Upper lobe of left lung (tissue), 4 donors: ENCODE measurements around the gene RAB38.

Experiments used
- POLR2A ChIP-seq, 4 donors: fragments of 450-650 bp; IDR thresholded peaks; one replicate each; pipeline ENCODE4 v1.5.1; 2016 to 2017; ENCODE audit warnings: antibody characterized with exemption in 4 of 4, mild to moderate bottlenecking in 2 of 4
- TF ChIP-seq, protein P1 (sequence below), 6 experiments: fragments of 450-650 bp in 4 of 6; fragments of 200-600 bp in 2 of 6; sonication (generic) in 2 of 6; IDR thresholded peaks; one replicate each; pipeline ENCODE4 v1.5.1; 2016 to 2019; ENCODE audit warnings: antibody characterized with exemption in 6 of 6

DNA sequence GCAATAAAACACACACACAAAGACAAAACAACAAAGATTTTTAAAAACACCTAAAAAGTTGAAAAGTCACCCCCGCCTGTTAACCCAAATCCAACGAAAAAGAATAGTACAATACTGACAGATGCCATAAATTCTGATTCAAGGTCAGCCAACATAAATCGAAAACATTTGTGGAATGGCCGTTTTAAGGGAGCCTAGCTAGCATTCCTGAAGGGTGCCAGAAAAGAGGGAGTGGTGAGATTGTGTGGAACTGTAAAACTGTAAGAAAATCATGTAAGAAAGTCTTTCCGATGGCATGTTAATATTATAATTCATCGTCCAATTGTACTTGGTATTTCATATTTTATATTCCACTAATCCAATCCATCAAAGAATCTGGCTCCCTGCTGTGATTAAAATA, 75.1 kb downstream of the RAB38 start:
- TF ChIP-seq, protein P1, sequence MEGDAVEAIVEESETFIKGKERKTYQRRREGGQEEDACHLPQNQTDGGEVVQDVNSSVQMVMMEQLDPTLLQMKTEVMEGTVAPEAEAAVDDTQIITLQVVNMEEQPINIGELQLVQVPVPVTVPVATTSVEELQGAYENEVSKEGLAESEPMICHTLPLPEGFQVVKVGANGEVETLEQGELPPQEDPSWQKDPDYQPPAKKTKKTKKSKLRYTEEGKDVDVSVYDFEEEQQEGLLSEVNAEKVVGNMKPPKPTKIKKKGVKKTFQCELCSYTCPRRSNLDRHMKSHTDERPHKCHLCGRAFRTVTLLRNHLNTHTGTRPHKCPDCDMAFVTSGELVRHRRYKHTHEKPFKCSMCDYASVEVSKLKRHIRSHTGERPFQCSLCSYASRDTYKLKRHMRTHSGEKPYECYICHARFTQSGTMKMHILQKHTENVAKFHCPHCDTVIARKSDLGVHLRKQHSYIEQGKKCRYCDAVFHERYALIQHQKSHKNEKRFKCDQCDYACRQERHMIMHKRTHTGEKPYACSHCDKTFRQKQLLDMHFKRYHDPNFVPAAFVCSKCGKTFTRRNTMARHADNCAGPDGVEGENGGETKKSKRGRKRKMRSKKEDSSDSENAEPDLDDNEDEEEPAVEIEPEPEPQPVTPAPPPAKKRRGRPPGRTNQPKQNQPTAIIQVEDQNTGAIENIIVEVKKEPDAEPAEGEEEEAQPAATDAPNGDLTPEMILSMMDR (IDR thresholded peaks at IDR 0.05) = no peak
- TF ChIP-seq POLR2A (IDR thresholded peaks at IDR 0.05) = no peak
